ENCODE data around the gene KRT78.

GRCh38 chr12:52812073-52812400 lies 36.8 kb downstream of the KRT78 start:
- TF ChIP-seq CTCF (conservative IDR thresholded peaks at IDR 0.05), result no peak
- TF ChIP-seq ZFX (IDR thresholded peaks at IDR 0.05), result no peak

Measured in C4-2B (cell line).